DOHH2 (cell line): ENCODE measurements around the gene OR6F1.
"Not testable (repeated sequence)": the region's sequence is repeated elsewhere in the genome, so short reads cannot be mapped to it uniquely, and the experiment has no call there.

Experiments
- H3F3A ChIP-seq: fragments of 200-600 bp; sonication (generic), shearing (Covaris generic); 2 replicates; pipeline ENCODE4 v1.6.0; 2016; ENCODE audit warnings: antibody characterized with exemption, mild to moderate bottlenecking; ENCODE audit not compliant: control insufficient read depth, insufficient read depth
- H3K27ac ChIP-seq: fragments of 200-600 bp; sonication (generic); 2 replicates; pipeline ENCODE4 v1.5.1; 2014; ENCODE audit warnings: low read depth, mild to moderate bottlenecking, low read length, moderate library complexity
- H3K27me3 ChIP-seq: fragments of 200-600 bp; sonication (generic); 2 replicates; pipeline ENCODE4 v1.6.1; 2014; ENCODE audit warnings: mild to moderate bottlenecking, low read length, mixed read lengths; ENCODE audit not compliant: control insufficient read depth
- H3K36me3 ChIP-seq: fragments of 200-600 bp; sonication (generic); 2 replicates; pipeline ENCODE4 v1.6.1; 2014; ENCODE audit warnings: mild to moderate bottlenecking, low read length, moderate library complexity, mixed read lengths; ENCODE audit not compliant: control insufficient read depth
- H3K4me1 ChIP-seq: fragments of 200-600 bp; sonication (generic); 2 replicates; pipeline ENCODE4 v1.6.1; 2014; ENCODE audit warnings: mild to moderate bottlenecking, low read length, mixed read lengths; ENCODE audit not compliant: control insufficient read depth
- H3K4me2 ChIP-seq: fragments of 200-600 bp; sonication (generic); 2 replicates; pipeline ENCODE4 v1.6.0; 2014; ENCODE audit warnings: mild to moderate bottlenecking, low read length, moderate library complexity
- H3K4me3 ChIP-seq: fragments of 200-600 bp; sonication (generic); 2 replicates; pipeline ENCODE4 v1.5.1; 2014; ENCODE audit warnings: mild to moderate bottlenecking, low read length, mixed read lengths
- H3K79me2 ChIP-seq: fragments of 200-600 bp; sonication (generic); 2 replicates; pipeline ENCODE4 v1.6.1; 2014; ENCODE audit warnings: mild to moderate bottlenecking, low read length, mixed read lengths; ENCODE audit not compliant: control insufficient read depth
- H3K9me2 ChIP-seq: fragments of 200-600 bp; sonication (generic); replicated peaks from 2 replicates; pipeline ENCODE4 v1.6.1; 2014; ENCODE audit warnings: mild to moderate bottlenecking, low read length, mixed read lengths; ENCODE audit not compliant: control insufficient read depth
- H3K9me3 ChIP-seq: fragments of 200-600 bp; sonication (generic); 2 replicates; pipeline ENCODE4 v1.6.1; 2014; ENCODE audit warnings: antibody characterized with exemption, low read length, mixed read lengths; ENCODE audit not compliant: control insufficient read depth, insufficient read depth
- H4K20me1 ChIP-seq: fragments of 200-600 bp; sonication (generic); 2 replicates; pipeline ENCODE4 v1.6.0; 2014; ENCODE audit warnings: low read depth, mild to moderate bottlenecking, antibody characterized with exemption, low read length, moderate library complexity; ENCODE audit not compliant: control insufficient read depth, insufficient read depth
- EZH2phosphoT487 ChIP-seq: fragments of 200-600 bp; sonication (generic); IDR thresholded peaks from 2 replicates; pipeline ENCODE4 v1.6.1; 2017; ENCODE audit warnings: borderline replicate concordance, mild to moderate bottlenecking, antibody characterized with exemption, low read length, moderate library complexity, mixed read lengths
- TF ChIP-seq, protein P1 (sequence below): fragments of 200-600 bp; sonication (generic); IDR thresholded peaks from one replicate; pipeline ENCODE4 v1.5.1; 2014; ENCODE audit warnings: antibody characterized with exemption, mild to moderate bottlenecking, low read depth, low read length; ENCODE audit not compliant: poor library complexity, severe bottlenecking

Gene OR6F1

DNA sequence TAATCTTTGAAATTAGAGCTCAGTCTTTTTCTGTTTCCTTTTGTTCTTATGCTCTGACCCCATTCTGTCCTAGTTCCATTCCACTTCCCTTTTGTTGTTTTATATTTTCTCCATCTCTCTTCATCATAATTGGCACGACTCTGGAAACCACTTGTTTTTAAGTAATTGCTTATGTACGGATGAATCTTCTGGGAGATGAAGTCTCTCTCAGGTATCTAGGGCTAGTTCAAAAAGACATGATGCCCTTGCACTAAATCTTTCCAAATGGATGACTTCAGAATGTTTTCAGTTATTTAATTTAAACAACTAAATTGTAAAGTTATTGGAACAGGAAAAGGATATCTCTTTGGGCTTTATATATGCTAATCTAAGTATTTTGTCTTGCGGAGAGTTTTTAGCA, at the start of gene OR6F1:
Gene OR6F1, minus strand, starts transcription at position 101 of the 400 bp plus-strand sequence. CDS start 3,891 bp downstream, outside the sequence.
- no peaks in the 10 kb centered on the region for H3K4me1 ChIP-seq
- no peak within 1 kb of the TSS for H3K27ac ChIP-seq
- H3K27me3 ChIP-seq: no peaks in the 10 kb centered on the region
- no peaks in the 10 kb centered on the region for H3K9me2 ChIP-seq
- H3K79me2 ChIP-seq: no peaks in the 10 kb centered on the region
- H3K9me3 ChIP-seq: no peaks in the 10 kb centered on the region; the same call in 1 of the 2 replicates
- no peak for TF ChIP-seq EZH2phosphoT487
- TF ChIP-seq, protein P1, sequence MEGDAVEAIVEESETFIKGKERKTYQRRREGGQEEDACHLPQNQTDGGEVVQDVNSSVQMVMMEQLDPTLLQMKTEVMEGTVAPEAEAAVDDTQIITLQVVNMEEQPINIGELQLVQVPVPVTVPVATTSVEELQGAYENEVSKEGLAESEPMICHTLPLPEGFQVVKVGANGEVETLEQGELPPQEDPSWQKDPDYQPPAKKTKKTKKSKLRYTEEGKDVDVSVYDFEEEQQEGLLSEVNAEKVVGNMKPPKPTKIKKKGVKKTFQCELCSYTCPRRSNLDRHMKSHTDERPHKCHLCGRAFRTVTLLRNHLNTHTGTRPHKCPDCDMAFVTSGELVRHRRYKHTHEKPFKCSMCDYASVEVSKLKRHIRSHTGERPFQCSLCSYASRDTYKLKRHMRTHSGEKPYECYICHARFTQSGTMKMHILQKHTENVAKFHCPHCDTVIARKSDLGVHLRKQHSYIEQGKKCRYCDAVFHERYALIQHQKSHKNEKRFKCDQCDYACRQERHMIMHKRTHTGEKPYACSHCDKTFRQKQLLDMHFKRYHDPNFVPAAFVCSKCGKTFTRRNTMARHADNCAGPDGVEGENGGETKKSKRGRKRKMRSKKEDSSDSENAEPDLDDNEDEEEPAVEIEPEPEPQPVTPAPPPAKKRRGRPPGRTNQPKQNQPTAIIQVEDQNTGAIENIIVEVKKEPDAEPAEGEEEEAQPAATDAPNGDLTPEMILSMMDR: no peak
- no peak within 1 kb of the TSS for H3K4me2 ChIP-seq
- H3F3A ChIP-seq: no peaks in the 10 kb centered on the region
- H3K4me3 ChIP-seq: no peak within 1 kb of the TSS
- no peaks in the 10 kb centered on the region for H4K20me1 ChIP-seq
- no peaks in the 10 kb centered on the region for H3K36me3 ChIP-seq

DNA sequence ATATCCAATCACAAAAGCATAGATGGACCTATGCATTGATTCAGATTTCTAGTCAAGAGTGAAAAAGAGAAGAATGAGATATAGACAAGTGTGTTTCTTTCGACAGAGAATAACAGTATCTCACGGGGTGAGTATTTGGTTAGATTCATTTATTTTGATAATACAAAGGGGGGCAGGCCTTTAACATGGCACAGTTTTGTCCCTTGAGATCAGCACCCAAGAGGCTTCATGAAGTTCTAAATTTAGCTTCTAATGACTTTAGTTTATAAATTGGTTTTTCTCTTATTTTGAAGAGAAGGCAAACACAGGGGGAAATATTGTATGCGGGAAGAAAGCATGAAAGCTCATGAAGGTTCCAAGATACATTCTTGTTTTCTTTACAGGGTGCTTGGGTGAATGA, 44.0 kb upstream of the OR6F1 start, which contains the start of gene OR1C1:
Gene OR1C1, minus strand, starts transcription at position 101 of the 400 bp plus-strand sequence. CDS start 2,150 bp downstream, outside the sequence.
- H4K20me1 ChIP-seq: no peaks in the 10 kb centered on the region
- TF ChIP-seq, protein P1: no peak
- no peak for TF ChIP-seq EZH2phosphoT487
- H3F3A ChIP-seq: no peaks in the 10 kb centered on the region
- H3K36me3 ChIP-seq: no peaks in the 10 kb centered on the region
- H3K9me2 ChIP-seq: no peaks in the 10 kb centered on the region
- no peaks in the 10 kb centered on the region for H3K27me3 ChIP-seq
- H3K4me1 ChIP-seq: no peaks in the 10 kb centered on the region
- H3K79me2 ChIP-seq: no peaks in the 10 kb centered on the region
- H3K27ac ChIP-seq: no peak within 1 kb of the TSS
- no peaks in the 10 kb centered on the region for H3K9me3 ChIP-seq
- H3K4me2 ChIP-seq: no peak within 1 kb of the TSS
- H3K4me3 ChIP-seq: no peak within 1 kb of the TSS

DNA sequence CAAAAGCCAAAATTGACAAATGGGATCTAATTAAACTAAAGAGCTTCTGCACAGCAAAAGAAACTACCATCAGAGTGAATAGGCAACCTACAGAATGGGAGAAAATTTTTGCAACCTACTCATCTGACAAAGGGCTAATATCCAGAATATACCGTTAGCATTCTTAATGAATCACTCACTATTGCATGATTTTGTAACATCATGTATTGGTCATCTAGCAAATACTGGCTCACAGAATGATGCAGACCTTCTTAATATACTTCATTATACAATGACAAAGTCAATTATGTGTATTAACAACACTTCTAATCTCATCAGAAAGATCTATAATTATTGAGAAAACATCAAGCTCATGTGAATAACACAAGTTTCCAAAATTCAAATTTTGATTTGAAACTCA, 37.9 kb upstream of the OR6F1 start:
- H3K9me2 ChIP-seq, H4K20me1 ChIP-seq, H3K27ac ChIP-seq, H3K36me3 ChIP-seq, H3K27me3 ChIP-seq, H3K4me1 ChIP-seq, H3K4me3 ChIP-seq, H3K9me3 ChIP-seq, H3K4me2 ChIP-seq, H3K79me2 ChIP-seq, H3F3A ChIP-seq: not testable (repeated sequence)

DNA sequence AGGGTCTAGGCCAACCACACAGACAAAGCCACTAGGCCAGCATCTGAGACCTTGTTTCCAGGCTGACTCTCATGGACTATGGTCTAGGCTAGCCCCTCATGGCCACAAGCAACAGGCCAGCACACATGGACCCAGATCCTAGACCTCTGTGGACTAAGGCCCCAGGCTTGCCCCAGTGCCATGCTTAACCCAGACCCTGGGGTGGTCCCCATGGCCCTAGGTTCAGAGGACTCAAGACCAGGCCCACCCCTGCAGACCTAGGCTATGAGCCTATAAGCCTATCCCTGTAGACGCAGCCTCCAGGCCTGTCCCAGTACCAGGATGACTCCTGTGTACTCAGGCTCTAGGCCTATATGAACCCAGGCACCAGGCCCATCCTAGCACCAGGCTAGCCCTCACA, 33.4 kb upstream of the OR6F1 start:
- Histone ChIP-seq H4K20me1 (no peaks in the 10 kb centered on the region), H3K27me3 (no peaks in the 10 kb centered on the region), H3K27ac (no peak overlapping the region), H3K4me2 (no peak overlapping the region), H3F3A (no peaks in the 10 kb centered on the region), H3K79me2 (no peaks in the 10 kb centered on the region), H3K9me3 (0 out of 2 replicates have a peak, but pooled peaks cover 4% of the 10 kb centered on the region), H3K4me3 (no peak overlapping the region), H3K36me3 (no peaks in the 10 kb centered on the region), H3K4me1 (no peaks in the 10 kb centered on the region), H3K9me2 (no peaks in the 10 kb centered on the region)
- TF ChIP-seq, protein P1: no peak
- no peak for TF ChIP-seq EZH2phosphoT487
